HCT116 (cell line): ENCODE measurements around the gene KATNAL1. TPM values are rescaled to one million over a fixed set of nuclear protein-coding genes. Genes with fewer than 3 reads are reported as not detected.

ENCODE experiments used
- ATAC-seq: fragments of 200-7000 bp; cut with Tn5 transposase; 2 replicates; pipeline ENCODE4 v1.9.1; 2020; ENCODE audit warnings: mild to moderate bottlenecking, moderate library complexity
- BruUV-seq: library from RNA; stranded (reverse); fragments of 400-500 nt; replicated peaks from 2 replicates; lab custom pipeline; 2021; lab: Mats Ljungman, UMichigan
- CTCF ChIA-PET: fragments of 300-600 bp; sonication (Branson Sonifier 250); formaldehyde crosslinking; loops from one replicate; lab custom pipeline; 2021; ENCODE audit warnings: antibody characterized with exemption; lab: Charles Lee
- POLR2A ChIA-PET: fragments of 300-600, 350-600 bp; sonication (Branson Sonifier 250); formaldehyde crosslinking; loops from one replicate; lab custom pipeline; 2021; ENCODE audit warnings: antibody characterized with exemption; lab: Charles Lee
- RAD21 ChIA-PET, 2 experiments: fragments of 300-600 bp; sonication (Branson Sonifier 250); formaldehyde crosslinking; loops; one replicate each; lab custom pipeline; 2023; ENCODE audit warnings: low total read pairs in 2 of 2; ENCODE audit not compliant: uncharacterized antibody in 2 of 2, unreplicated experiment in 2 of 2, low non-redundant PET in 1 of 2; lab: Charles Lee
- DNase-seq: peaks from one replicate; pipeline ENCODE4 v3.0.0-alpha.2; 2010; ENCODE audit warnings: low read depth, low spot score
- H2AFZ ChIP-seq: fragments of 200-600 bp; shearing (Covaris generic), sonication (generic); 2 replicates; pipeline ENCODE4 v1.6.1; 2017; ENCODE audit warnings: low read depth, mixed run types, mixed read lengths, antibody characterized with exemption, low read length; ENCODE audit not compliant: poor library complexity, severe bottlenecking
- H3K27ac ChIP-seq: 2 replicates; pipeline ENCODE4 v1.5.1; 2012; ENCODE audit warnings: low read depth, low read length
- H3K27me3 ChIP-seq: fragments of 200-600 bp; sonication (generic); 2 replicates; pipeline ENCODE4 v1.6.1; 2016; ENCODE audit warnings: mixed run types, low read length, mixed read lengths; ENCODE audit not compliant: insufficient read depth
- H3K36me3 ChIP-seq, 2 experiments: fragments of 200-500 bp in 1 of 2; fragments of 200-600 bp in 1 of 2; sonication (Bioruptor generic) in 1 of 2; sonication (generic) in 1 of 2; 2 replicates each; pipeline versions ENCODE4 v1.5.1 to v1.6.1; 2014 to 2016; ENCODE audit warnings: low read length in 2 of 2, inconsistent platforms in 1 of 2, mixed read lengths in 1 of 2, mixed run types in 1 of 2; ENCODE audit not compliant: insufficient read depth in 2 of 2, control insufficient read depth in 1 of 2
- H3K4me1 ChIP-seq, 2 experiments: fragments of 200-600 bp in 1 of 2; sonication (generic) in 1 of 2; 2 replicates each; pipeline versions ENCODE4 v1.5.1 to v1.6.1; 2012 to 2017; ENCODE audit warnings: low read length in 2 of 2, inconsistent platforms in 1 of 2, mild to moderate bottlenecking in 1 of 2, mixed read lengths in 1 of 2, mixed run types in 1 of 2, moderate library complexity in 1 of 2; ENCODE audit not compliant: insufficient read depth in 2 of 2, control insufficient read depth in 1 of 2
- H3K4me2 ChIP-seq: fragments of 200-600 bp; sonication (generic); 2 replicates; pipeline ENCODE4 v1.6.1; 2017; ENCODE audit warnings: mixed run types, low read length, mixed read lengths
- H3K4me3 ChIP-seq, 2 experiments: fragments of 200-600 bp in 1 of 2; sonication (generic) in 1 of 2; replicated peaks in 1 of 2; 2 replicates each; pipeline ENCODE4 v1.5.1; 2011 to 2016; ENCODE audit warnings: low read length in 2 of 2, control low read depth in 1 of 2, low read depth in 1 of 2, mild to moderate bottlenecking in 1 of 2, mixed read lengths in 1 of 2, mixed run types in 1 of 2
- H3K79me2 ChIP-seq: fragments of 200-600 bp; sonication (generic); 2 replicates; pipeline ENCODE4 v1.6.1; 2017; ENCODE audit warnings: mild to moderate bottlenecking, mixed run types, low read length, moderate library complexity, mixed read lengths; ENCODE audit not compliant: insufficient read depth
- H3K9ac ChIP-seq: fragments of 200-600 bp; sonication (generic); 2 replicates; pipeline ENCODE4 v1.6.1; 2016; ENCODE audit warnings: low read length, mixed read lengths
- H3K9me2 ChIP-seq: fragments of 200-600 bp; sonication (generic), shearing (Covaris generic); 2 replicates; pipeline ENCODE4 v1.6.1; 2017; ENCODE audit warnings: mixed run types, mild to moderate bottlenecking, moderate library complexity; ENCODE audit not compliant: insufficient read depth
- H3K9me3 ChIP-seq, 2 experiments: fragments of 200-500 bp in 1 of 2; fragments of 200-600 bp in 1 of 2; sonication (Bioruptor generic) in 1 of 2; sonication (generic) in 1 of 2; 2 replicates each; pipeline ENCODE4 v1.6.1; 2014 to 2017; ENCODE audit warnings: low read length in 2 of 2, mixed read lengths in 2 of 2, inconsistent platforms in 1 of 2, low read depth in 1 of 2, mild to moderate bottlenecking in 1 of 2, mixed run types in 1 of 2, moderate library complexity in 1 of 2; ENCODE audit not compliant: control insufficient read depth in 1 of 2, insufficient read depth in 1 of 2
- H4K20me1 ChIP-seq: fragments of 200-600 bp; sonication (generic), shearing (Covaris generic); 2 replicates; pipeline ENCODE4 v1.6.1; 2017; ENCODE audit warnings: mixed run types, mild to moderate bottlenecking, moderate library complexity; ENCODE audit not compliant: insufficient read depth
- CEBPB ChIP-seq: IDR thresholded peaks from 2 replicates; pipeline ENCODE4 v1.6.1; 2012; ENCODE audit warnings: low read depth
- EGR1 ChIP-seq: IDR thresholded peaks from 2 replicates; pipeline ENCODE4 v1.6.1; 2012; ENCODE audit warnings: low read depth
- ELF1 ChIP-seq: IDR thresholded peaks from 2 replicates; pipeline ENCODE4 v1.6.1; 2012; ENCODE audit warnings: low read depth, borderline replicate concordance
- EZH2 ChIP-seq: fragments of 200-600 bp; sonication (generic); IDR thresholded peaks from 2 replicates; pipeline ENCODE4 v1.6.1; 2017; ENCODE audit warnings: antibody characterized with exemption, mixed run types
- FOSL1 ChIP-seq: IDR thresholded peaks from 2 replicates; pipeline ENCODE4 v1.6.1; 2012; ENCODE audit warnings: low read depth
- JUND ChIP-seq: IDR thresholded peaks from 2 replicates; pipeline ENCODE4 v1.6.1; 2012
- MAX ChIP-seq: IDR thresholded peaks from 2 replicates; pipeline ENCODE4 v1.6.1; 2012
- POLR2AphosphoS5 ChIP-seq: IDR thresholded peaks from 2 replicates; pipeline ENCODE4 v1.6.1; 2011; ENCODE audit warnings: mild to moderate bottlenecking, low read depth, low read length, moderate library complexity
- RAD21 ChIP-seq: IDR thresholded peaks from 2 replicates; pipeline ENCODE4 v1.6.1; 2012; ENCODE audit warnings: low read depth, mild to moderate bottlenecking
- SIN3A ChIP-seq: IDR thresholded peaks from 2 replicates; pipeline ENCODE4 v1.6.1; 2012; ENCODE audit warnings: low read depth
- SP1 ChIP-seq: IDR thresholded peaks from 2 replicates; pipeline ENCODE4 v1.6.1; 2012; ENCODE audit warnings: low read depth
- SRF ChIP-seq: IDR thresholded peaks from 2 replicates; pipeline ENCODE4 v1.6.1; 2012; ENCODE audit warnings: low read depth
- YY1 ChIP-seq: IDR thresholded peaks from 2 replicates; pipeline ENCODE4 v1.6.1; 2011; ENCODE audit warnings: low read length, low read depth, moderate library complexity, mild to moderate bottlenecking; ENCODE audit not compliant: insufficient replicate concordance; ENCODE audit errors: extremely low read depth
- ZNF274 ChIP-seq: fragments of 200-500 bp; sonication (Bioruptor generic); IDR thresholded peaks from 2 replicates; pipeline ENCODE4 v1.6.1; 2014; ENCODE audit warnings: mild to moderate bottlenecking, low read depth, low read length, inconsistent platforms
- intact Hi-C: fragments of 100-400 bp; cut with micrococcal nuclease; formaldehyde crosslinking; loops from 2 replicates; pipeline ENCODE4 v1.10.0; 2022
- total RNA-seq: library from RNA; stranded (reverse); gene quantifications from one replicate; pipeline ENCODE4 v1.2.1, GENCODE V29; 2021; ENCODE audit not compliant: unreplicated experiment
- TF ChIP-seq, protein P1 (sequence below): IDR thresholded peaks from 2 replicates; pipeline ENCODE4 v1.6.1; 2012
- TF ChIP-seq, protein P2 (sequence below): IDR thresholded peaks from 2 replicates; pipeline ENCODE4 v1.6.1; 2011; ENCODE audit warnings: mild to moderate bottlenecking, low read length, moderate library complexity; ENCODE audit not compliant: insufficient replicate concordance; ENCODE audit errors: extremely low read depth
- TF ChIP-seq, protein P3 (sequence below), 3 experiments: fragments of 200-600 bp in 1 of 3; sonication (generic) in 1 of 3; IDR thresholded peaks in 2 of 3; conservative IDR thresholded peaks in 1 of 3; 2 replicates each; pipeline ENCODE4 v1.5.1; 2012 to 2017; ENCODE audit warnings: low read depth in 2 of 3, low read length in 2 of 3, antibody characterized with exemption in 1 of 3, borderline replicate concordance in 1 of 3, control low read depth in 1 of 3, mild to moderate bottlenecking in 1 of 3, mixed read lengths in 1 of 3, mixed run types in 1 of 3, moderate library complexity in 1 of 3; ENCODE audit not compliant: insufficient read depth in 1 of 3

The KATNAL1 gene
- total RNA-seq, 1 experiment from 2014 or later: 17.3 TPM

GRCh38 chr13:30165796-30166195, 141.6 kb downstream of the KATNAL1 start:
- Histone ChIP-seq H3K4me1 (no peaks in the 10 kb centered on the region), H3K36me3 (no peaks in the 10 kb centered on the region), H3K27me3 (no peaks in the 10 kb centered on the region), H3K4me2 (no peak overlapping the region), H3K9ac (no peak overlapping the region), H3K27ac (no peak overlapping the region), H2AFZ (no peak overlapping the region), H3K4me3 (no peak overlapping the region), H3K9me2 (no peaks in the 10 kb centered on the region), H3K9me3 (no peaks in the 10 kb centered on the region), H3K79me2 (no peaks in the 10 kb centered on the region), H4K20me1 (no peaks in the 10 kb centered on the region)
- ATAC-seq (no peak), DNase-seq (no peak)
- POLR2A ChIA-PET: no interaction called here
- RAD21 ChIA-PET: no interaction called here
- no TSS peak for BruUV-seq
- TF ChIP-seq SP1: no peak
- TF ChIP-seq EGR1: no peak
- no peak for TF ChIP-seq JUND
- TF ChIP-seq YY1: no peak
- no peak for TF ChIP-seq ELF1
- TF ChIP-seq ZNF274: no peak
- TF ChIP-seq, protein P1, sequence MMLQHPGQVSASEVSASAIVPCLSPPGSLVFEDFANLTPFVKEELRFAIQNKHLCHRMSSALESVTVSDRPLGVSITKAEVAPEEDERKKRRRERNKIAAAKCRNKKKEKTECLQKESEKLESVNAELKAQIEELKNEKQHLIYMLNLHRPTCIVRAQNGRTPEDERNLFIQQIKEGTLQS: no peak
- TF ChIP-seq POLR2AphosphoS5: no peak
- TF ChIP-seq MAX: no peak
- TF ChIP-seq, protein P2, sequence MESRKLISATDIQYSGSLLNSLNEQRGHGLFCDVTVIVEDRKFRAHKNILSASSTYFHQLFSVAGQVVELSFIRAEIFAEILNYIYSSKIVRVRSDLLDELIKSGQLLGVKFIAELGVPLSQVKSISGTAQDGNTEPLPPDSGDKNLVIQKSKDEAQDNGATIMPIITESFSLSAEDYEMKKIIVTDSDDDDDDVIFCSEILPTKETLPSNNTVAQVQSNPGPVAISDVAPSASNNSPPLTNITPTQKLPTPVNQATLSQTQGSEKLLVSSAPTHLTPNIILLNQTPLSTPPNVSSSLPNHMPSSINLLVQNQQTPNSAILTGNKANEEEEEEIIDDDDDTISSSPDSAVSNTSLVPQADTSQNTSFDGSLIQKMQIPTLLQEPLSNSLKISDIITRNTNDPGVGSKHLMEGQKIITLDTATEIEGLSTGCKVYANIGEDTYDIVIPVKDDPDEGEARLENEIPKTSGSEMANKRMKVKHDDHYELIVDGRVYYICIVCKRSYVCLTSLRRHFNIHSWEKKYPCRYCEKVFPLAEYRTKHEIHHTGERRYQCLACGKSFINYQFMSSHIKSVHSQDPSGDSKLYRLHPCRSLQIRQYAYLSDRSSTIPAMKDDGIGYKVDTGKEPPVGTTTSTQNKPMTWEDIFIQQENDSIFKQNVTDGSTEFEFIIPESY: no peak
- TF ChIP-seq CEBPB: no peak
- TF ChIP-seq FOSL1: no peak
- no peak for TF ChIP-seq SRF
- no peak for TF ChIP-seq EZH2
- TF ChIP-seq, protein P3, sequence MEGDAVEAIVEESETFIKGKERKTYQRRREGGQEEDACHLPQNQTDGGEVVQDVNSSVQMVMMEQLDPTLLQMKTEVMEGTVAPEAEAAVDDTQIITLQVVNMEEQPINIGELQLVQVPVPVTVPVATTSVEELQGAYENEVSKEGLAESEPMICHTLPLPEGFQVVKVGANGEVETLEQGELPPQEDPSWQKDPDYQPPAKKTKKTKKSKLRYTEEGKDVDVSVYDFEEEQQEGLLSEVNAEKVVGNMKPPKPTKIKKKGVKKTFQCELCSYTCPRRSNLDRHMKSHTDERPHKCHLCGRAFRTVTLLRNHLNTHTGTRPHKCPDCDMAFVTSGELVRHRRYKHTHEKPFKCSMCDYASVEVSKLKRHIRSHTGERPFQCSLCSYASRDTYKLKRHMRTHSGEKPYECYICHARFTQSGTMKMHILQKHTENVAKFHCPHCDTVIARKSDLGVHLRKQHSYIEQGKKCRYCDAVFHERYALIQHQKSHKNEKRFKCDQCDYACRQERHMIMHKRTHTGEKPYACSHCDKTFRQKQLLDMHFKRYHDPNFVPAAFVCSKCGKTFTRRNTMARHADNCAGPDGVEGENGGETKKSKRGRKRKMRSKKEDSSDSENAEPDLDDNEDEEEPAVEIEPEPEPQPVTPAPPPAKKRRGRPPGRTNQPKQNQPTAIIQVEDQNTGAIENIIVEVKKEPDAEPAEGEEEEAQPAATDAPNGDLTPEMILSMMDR (IDR thresholded peaks at IDR 0.05 in 2 of 3, conservative IDR thresholded peaks at IDR 0.05 in 1 of 3; ENCODE audit: borderline replicate concordance in 1 of 3, insufficient read depth in 1 of 3, low read depth in 2 of 3, low read length in 2 of 3): no peak
- no peak for TF ChIP-seq RAD21
- no peak for TF ChIP-seq SIN3A
- intact Hi-C loops: no loop called here
- CTCF ChIA-PET: no interaction called here
